PFSK-1 (cell line): Measurements from ENCODE around the gene C16orf92.

Source experiments
- FOXP2 ChIP-seq: optimal IDR thresholded peaks from 2 replicates; pipeline ENCODE3; 2011; ENCODE audit warnings: borderline replicate concordance, control low read depth, inconsistent platforms; ENCODE audit not compliant: insufficient read depth; ENCODE audit errors: extremely low read length, extremely low read depth
- POLR2AphosphoS5 ChIP-seq: IDR thresholded peaks from 2 replicates; pipeline ENCODE4 v1.6.1; 2012; ENCODE audit warnings: low read depth, mild to moderate bottlenecking, control low read depth, low read length, moderate library complexity
- REST ChIP-seq, 2 experiments: IDR thresholded peaks; 2 replicates each; pipeline versions ENCODE4 v1.6.1 to v1.8.0; 2011 to 2012; ENCODE audit warnings: low read depth in 2 of 2, low read length in 2 of 2, control low read depth in 1 of 2, inconsistent platforms in 1 of 2, mild to moderate bottlenecking in 1 of 2, moderate library complexity in 1 of 2; ENCODE audit not compliant: insufficient read depth in 1 of 2
- SIN3A ChIP-seq: IDR thresholded peaks from 2 replicates; pipeline ENCODE4 v1.6.1; 2012; ENCODE audit warnings: mild to moderate bottlenecking, low read length, moderate library complexity, borderline replicate concordance; ENCODE audit not compliant: insufficient read depth
- TAF1 ChIP-seq: IDR thresholded peaks from 2 replicates; pipeline ENCODE4 v1.6.1; 2012; ENCODE audit warnings: low read length, control low read depth, borderline replicate concordance; ENCODE audit not compliant: insufficient read depth

The C16orf92 gene

GRCh38 chr16:30063893-30064728 lies 41.1 kb downstream of the C16orf92 start:
- TF ChIP-seq REST (IDR thresholded peaks at IDR 0.05; ENCODE audit: insufficient read depth in 1 of 2, low read depth in 2 of 2, low read length in 2 of 2) = no peak
- no peak for TF ChIP-seq TAF1
- TF ChIP-seq POLR2AphosphoS5 = no peak
- no peak for TF ChIP-seq FOXP2
- TF ChIP-seq SIN3A = no peak

GRCh38 chr16:30064729-30065101 lies 41.7 kb downstream of the C16orf92 start:
- TF ChIP-seq POLR2AphosphoS5 (peak; percentile 50; the same call in 1 of the 2 replicates), SIN3A (no peak)

- TF ChIP-seq FOXP2 = peak; percentile 77
- TF ChIP-seq SIN3A = no peak
- peak; percentile 87; the same call in 1 of the 2 replicates for TF ChIP-seq TAF1
- TF ChIP-seq POLR2AphosphoS5 = peak; percentile 74
Observed at GRCh38 chr16:30065102-30065942, 42.3 kb downstream of the C16orf92 start, which contains the start of gene ALDOA. TSS of gene ALDOA (plus strand) at chr16:30065760. CDS start at chr16:30066898, 1,138 bp downstream.

GRCh38 chr16:30065943-30066760 lies 43.2 kb downstream of the C16orf92 start:
- no peak; the same call in 1 of the 2 replicates for TF ChIP-seq POLR2AphosphoS5
- no peak for TF ChIP-seq FOXP2
- TF ChIP-seq TAF1 = no peak
- TF ChIP-seq SIN3A = no peak

GRCh38 chr16:30066761-30067583 lies 44.0 kb downstream of the C16orf92 start:
- TF ChIP-seq POLR2AphosphoS5 (no peak), FOXP2 (no peak), REST (IDR thresholded peaks at IDR 0.05; ENCODE audit: insufficient read depth in 1 of 2, low read depth in 2 of 2, low read length in 2 of 2) (no peak), TAF1 (no peak), SIN3A (no peak)

- TF ChIP-seq SIN3A = no peak
- TF ChIP-seq POLR2AphosphoS5 = no peak; the same call in 1 of the 2 replicates
- no peak for TF ChIP-seq FOXP2
- no peak for TF ChIP-seq TAF1
- no peak for TF ChIP-seq REST (IDR thresholded peaks at IDR 0.05; ENCODE audit: insufficient read depth in 1 of 2, low read depth in 2 of 2, low read length in 2 of 2)
Observed at GRCh38 chr16:30067584-30067916, 44.6 kb downstream of the C16orf92 start.
